GM19351 (cell line): ENCODE measurements around the gene COL15A1.
A peak's percentile ranks its signal among the peaks of the same experiment; 100 is the strongest.

Experiments used
- ATAC-seq: cut with Tn5 transposase; IDR thresholded peaks from one replicate; pipeline ENCODE4 v1.9.1; 2021; ENCODE audit warnings: mild to moderate bottlenecking, moderate library complexity; ENCODE audit not compliant: unreplicated experiment

The COL15A1 gene

DNA sequence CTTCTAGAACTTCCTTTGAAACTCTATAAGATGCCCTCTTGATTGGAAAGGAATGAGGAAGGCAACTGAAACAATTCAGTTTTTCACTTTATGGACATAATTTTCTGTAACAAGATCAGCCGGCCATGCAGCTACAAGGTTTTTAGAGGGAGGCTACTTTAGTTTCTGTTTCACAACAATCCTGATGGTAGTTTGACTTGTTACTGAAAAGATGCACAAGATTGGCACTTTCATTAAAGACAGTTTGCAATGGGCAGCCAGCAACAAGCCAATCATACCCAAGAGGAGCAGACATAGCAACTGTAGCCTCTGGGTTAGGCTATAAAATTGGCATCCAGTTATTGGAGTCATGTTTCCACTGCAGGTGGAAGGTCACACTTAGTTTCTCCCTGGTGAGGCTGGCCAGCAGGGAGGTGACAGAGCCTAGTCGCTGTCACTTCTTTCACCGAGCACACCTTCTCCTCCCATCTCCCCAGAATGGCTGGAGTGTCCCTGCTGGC is 87.0 kb downstream of the COL15A1 start:
- ATAC-seq, result no peak

DNA sequence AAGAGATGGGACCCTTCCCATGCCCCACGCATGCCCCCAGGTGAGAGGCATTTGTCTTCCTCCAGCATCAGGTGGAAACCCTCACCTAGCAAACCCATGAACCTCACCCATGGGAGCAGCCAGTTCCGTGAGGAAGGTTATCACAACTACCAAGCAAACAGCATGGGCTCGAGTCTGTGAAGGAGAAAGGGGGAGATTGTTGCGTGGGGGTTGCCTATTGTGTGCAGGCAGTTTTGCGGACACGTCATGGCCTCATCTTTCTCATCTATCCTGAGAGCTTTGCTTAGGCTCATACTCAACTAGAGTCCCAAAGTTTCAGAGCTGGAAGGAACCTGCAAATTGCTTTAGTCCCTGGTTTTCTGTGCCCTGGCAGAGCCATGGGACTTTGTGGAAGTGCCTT is 87.6 kb downstream of the COL15A1 start:
- no peak for ATAC-seq

DNA sequence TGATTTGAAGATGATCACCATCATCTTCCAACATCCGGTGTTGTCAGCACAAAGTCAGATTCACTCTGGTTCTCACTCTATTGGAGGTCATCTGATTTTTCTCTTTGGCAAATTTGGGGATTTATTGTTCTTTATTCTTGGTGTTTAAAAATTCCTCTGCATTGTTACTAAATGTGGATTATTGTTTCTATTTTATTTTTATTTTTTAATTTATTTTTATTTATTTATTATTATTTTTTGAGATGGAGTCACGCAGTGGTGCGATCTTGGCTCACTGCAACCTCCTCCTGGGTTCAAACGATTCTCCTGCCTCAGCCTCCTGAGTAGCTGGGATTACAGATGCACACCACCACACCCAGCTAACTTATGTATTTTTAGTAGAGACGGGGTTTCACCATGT is 88.3 kb downstream of the COL15A1 start:
- ATAC-seq, result no peak

DNA sequence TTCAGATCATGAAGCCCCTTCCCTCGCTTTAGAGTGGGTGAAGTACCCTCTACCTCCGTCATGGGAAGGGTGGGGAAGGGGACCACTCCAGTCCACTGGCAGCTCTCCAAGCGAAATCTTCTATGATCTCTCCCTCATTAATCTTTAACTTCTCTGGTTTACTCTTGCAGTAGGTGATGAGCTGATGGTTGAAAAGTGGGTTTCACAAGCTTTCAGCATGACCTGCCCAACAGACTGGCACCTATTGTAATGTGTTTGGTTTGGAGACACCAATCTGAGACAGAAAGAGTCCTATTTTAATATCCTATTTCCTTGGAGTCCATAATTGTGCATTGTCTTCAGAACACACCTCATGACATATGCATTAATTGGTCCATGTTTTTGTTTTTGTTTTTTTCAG is 90.4 kb downstream of the COL15A1 start:
- no peak for ATAC-seq

DNA sequence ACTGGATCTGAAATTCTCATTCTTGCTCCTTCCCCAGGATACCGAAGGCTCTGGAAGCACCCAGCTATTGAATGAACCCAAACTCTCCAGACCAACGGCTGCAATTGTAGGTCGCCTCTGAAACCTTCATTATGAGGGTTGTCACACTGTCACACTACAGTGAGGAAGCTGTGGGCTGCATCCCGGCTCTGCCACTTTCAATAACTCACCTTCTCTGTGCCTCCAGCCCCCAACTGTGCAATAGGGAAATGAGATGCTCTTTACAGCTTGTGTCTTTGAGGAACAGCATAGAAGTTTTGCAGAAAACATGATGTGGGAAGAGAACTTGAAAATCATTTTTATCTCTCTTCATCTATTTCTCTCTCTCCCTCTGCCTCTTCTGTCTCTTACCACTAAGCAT is 91.6 kb downstream of the COL15A1 start:
- no peak for ATAC-seq

DNA sequence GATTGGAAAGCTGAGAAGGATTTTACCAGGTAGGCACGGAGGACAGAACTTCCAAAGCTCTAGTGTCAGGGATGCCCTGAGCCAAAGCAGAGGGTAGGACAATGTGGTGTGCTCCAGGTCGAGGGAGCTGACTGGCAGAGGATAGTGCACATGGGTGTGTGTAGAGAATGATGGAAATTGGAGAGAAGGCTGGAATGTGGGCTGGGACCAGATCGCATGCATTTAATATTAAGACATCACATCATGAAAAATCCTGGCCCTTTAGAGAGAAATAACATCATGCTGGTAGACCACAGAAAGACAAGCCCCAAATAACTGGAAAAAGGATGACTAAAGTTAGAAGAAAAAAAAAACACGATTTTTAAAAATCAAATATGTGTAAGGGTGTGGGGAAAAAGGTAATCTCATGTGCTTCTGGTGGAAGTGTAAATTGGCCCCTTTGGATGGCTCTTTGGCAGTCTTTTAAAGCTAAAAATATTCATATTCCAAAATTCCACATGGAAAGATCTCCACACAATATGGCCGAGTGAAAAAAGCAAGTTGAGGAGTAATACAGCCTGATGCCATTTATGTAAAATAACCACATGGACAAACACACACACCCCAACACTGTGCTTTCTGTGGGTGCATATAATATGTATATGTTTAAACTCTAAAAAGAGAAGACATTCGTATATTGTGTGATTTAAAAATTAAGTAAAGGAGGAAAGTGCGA is 94.2 kb downstream of the COL15A1 start:
- no peak for ATAC-seq

DNA sequence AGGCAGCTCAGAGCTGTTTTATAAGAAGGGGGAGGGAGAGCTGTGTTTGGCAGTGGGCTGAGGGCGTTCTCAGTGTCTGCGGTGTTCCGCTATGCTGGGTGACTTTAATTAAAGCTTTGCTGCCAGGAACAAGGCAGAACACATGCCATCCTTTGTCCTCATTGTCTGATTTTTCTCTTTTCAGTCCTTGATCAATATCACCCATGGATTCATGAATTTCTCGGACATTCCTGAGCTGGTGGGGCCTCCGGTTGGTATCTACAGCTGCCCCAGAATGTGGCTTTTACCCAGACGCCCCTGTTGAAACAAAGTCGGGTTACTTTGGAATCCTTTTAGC is 94.7 kb downstream of the COL15A1 start:
- no peak for ATAC-seq

DNA sequence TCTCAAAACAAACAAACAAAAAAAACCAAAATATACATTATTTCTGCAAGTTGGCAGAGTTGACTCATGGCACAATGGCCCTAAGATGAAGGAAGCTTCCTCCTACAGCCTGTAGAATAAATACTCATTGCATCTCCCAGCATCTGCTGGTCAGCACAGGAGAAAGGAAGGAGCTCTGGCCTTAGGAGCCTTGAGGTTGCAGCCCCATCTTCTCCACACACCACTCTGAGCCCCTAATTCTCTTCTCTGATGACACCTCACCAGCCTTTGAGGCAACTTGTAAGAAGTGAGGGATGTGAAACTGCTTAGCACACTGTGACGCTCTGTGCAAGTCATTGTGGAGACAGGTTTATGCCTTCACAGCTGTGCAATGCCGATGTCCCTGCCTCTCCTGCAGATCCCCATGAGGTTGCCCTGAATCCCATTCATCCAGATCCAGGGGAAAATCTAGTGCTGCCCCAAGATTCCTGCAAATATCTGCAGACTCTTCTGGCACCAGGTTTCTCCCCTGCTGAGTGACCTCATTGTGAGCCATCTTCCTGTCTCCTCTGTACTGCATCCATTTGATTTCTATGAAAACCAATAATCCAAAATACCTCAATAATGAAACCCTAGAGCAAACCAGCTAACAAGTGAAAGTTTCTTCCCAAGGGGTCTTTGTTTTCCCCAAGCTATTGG is 95.9 kb downstream of the COL15A1 start:
- ATAC-seq, result peak; percentile 93

DNA sequence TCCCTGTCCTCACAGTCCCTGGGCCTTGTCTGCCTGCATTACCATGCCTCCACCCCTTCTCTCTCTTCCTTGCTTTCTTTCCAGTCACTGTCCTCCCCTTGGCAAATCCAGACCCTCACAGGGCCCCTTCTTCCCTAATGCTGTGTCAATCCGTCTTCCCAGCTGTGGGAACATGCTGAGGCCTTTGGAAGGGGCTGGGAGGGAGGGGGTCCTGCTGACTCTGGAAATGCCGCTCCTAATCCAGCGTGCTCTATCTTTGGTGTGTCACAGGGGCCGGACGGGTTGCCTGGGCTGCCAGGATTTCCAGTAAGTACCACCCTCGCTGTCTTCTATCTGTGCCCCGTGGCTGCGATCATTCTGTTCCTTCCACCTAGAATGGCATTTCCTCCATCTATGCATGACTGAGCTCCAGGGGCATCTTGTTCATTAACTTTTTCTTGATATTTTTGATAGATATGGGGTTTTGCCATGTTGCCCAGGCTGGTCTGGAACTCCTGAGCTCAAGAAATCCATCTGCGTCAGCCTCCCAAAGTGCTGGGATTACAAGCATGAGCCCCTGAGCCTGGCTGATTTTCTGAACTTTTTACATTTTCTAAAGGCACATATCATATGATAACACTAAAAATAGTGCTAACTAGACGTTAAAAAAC is 96.7 kb downstream of the COL15A1 start:
- ATAC-seq, result no peak

DNA sequence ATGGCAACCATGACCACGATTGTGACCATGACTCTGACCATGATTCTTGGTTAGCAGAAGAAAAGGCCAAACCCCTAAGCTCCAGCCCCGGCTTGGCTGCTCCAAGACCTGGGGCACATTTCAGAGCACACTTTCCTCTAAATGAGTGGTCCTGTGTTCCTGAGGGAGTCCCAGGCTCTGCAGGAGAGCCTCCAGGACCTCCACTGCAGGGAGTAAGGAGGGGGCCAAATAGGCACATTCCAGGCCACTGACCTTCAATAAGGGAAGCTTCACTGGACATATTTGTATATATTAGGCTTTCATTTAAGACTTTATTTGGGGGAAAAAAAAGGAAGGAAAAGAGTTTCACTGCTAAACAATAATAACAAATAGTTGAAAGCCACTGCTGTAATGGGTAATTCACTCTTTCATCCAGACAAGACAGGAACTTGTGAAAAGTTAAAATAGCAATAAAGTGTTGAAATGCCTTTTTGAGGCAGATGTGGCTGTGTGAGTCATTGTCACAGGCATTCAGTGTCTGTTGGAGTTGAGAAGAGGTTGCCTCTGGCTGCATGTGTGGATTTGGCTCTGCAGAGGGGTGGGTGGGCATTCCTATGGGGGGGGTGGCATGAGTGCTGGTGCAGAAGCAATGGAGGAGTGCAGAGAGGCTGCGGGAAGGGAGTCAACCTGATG is 97.3 kb downstream of the COL15A1 start:
- ATAC-seq, result no peak

DNA sequence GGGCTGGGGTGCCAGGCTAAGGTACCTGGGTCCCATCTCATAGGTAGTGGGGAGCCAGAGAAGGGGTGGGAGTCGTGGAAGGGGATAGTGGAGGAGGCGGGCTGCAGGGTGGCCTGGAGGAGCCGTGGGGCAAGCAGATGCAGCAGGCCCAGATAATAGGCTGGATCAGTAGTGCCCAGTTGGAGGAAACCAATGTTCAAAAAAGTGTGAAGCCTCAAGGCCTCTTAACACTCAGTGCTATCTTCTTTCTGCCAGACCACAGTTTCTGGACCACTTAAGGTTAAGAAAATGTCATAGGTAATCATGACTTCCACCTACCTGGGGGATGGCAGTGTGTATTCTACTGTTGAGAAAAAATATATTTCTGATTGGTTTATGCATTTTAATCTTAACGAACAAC is 97.9 kb downstream of the COL15A1 start:
- ATAC-seq, result no peak

DNA sequence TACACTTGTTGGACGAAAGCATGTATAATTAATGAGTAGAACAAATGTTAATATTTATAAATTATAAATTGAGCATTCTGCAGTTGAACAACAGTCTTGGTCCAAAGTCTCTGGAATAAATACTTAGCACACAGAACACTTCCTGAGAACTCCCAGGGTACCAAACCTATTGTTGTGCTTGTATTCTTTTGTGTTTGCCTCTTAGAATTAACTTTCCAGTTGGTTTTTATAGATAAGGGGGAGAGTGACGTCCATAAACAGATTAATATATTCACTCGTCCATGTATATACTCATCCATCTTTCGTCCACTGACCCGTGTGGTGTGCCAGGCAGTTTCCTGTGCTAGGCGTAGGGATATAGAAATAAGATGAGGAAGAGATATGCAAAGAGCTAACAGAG is 98.9 kb downstream of the COL15A1 start:
- no peak for ATAC-seq

DNA sequence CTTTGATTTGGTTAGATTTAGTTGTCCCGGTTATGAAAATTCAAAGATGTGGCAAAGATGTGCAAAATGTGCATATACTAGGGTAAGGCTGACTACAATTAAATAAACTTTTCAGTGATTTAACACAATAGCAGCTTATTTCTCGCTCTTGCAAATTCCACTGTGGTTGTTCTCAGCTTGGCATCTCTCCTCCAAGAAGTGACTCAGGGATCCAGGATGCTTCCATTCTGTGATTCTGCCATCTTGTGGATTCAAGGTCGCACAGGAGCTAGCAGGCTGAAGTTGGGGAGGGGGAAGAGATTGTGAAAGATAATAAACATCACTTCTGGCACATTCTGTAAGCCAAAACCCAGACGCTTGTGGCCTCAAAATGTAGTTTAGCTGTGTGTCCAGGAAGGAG is 101.1 kb downstream of the COL15A1 start:
- no peak for ATAC-seq

DNA sequence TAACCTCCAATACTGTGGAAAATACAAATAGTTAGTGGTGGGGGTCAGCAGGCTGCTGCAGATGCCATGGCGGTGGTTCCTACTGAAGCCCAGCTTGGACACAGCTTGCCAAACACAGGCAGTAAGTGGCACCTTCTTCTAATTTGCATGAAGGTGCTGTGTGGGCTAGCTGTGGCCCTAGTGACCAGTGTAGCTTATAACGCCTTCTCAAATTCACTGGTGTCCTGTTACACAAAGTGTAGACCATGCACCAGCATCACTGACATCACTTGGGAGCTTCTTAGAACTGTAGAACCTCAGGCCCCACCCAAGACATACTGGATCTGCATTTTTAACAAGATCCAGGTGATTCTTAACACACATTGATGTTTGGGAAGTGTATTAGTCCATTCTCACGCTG is 102.4 kb downstream of the COL15A1 start:
- ATAC-seq, result no peak

DNA sequence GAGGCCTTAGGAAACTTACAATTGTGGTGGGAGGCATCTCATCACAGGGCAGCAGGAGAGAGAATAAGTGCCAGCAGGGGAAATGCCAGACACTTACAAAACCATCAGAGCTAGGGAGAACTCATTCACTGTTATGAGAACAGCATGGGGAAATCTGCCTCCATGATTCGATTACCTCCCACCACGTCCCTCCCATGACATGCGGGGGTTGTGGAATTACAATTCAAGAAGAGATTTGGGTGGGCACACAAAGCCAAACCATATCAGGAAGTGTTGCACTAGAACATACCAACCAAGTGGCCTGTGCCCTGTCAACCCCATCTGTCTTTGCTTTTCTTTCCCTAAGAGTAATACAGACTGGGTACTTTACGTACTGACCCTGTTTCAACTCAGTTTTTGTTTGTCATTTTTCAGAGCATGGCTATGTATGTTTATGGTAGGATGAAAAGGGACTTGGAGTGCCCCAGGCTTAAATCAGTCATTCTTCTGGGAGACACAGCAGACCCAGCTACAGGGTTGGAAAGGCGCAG is 102.9 kb downstream of the COL15A1 start:
- ATAC-seq, result no peak

DNA sequence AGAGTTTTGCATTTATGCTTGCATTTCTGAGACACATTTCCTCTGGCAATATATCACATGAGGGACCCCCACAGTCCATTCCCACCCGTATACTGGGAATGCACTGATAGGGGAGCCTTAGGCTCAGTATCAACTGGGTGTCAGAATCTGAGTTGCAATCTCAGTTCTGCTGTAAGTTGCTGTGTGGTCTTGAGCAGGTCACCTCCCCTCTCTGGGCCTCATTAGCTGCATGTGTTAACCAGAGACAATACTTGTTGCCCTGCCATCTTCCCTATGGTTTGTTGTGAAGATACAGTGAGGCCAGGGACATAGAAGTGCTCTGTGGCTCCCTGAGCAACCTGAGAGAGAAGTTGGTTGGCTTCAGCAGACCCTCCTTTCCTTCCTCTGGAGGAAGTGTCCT is 105.5 kb downstream of the COL15A1 start:
- ATAC-seq, result no peak

DNA sequence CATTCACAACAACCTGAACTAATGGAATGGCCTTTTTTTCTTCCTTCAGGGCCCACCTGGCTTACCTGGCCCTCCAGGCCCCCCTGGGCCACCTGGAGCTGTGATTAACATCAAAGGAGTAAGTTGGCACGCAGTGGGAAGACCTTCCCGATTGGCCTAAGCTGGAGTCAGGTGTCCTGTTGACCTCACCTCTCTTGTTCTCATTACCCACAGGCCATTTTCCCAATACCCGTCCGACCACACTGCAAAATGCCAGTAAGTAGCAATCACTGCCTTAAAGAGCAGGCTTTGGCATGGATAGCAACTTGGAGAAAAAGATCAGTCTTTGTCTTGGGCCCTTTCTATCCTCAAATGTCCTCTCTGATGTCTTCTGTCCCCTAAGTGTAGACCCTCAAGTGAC is 105.9 kb downstream of the COL15A1 start:
- no peak for ATAC-seq

DNA sequence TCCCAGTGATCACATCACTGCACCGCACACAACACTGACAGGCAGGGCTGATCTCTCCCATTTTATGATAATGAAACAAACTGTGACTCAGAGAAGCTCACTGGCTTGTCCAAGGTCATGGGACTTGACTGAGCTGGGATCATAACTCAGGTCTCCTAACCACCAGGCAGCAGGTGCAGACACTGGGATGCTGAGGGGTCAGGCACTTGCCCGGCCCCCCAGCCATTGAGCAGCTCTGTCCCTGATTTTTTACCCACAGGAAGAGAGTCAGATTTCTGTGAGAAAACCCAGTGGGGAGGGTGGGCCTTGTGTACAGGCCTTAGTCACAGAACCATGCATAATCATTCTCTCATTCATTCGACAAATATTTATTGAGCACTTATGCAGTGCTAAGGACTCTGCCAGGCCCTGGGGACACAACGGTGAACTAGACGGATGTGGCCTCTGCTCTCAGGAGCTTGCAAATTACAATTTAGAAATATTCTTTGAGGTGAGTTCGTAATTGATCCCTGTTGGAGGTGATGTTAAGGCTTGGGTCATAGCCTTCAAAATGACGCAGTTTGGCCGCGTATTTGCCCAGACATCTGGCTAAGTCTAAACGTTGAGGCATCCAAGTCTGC is 106.7 kb downstream of the COL15A1 start:
- ATAC-seq, result no peak

DNA sequence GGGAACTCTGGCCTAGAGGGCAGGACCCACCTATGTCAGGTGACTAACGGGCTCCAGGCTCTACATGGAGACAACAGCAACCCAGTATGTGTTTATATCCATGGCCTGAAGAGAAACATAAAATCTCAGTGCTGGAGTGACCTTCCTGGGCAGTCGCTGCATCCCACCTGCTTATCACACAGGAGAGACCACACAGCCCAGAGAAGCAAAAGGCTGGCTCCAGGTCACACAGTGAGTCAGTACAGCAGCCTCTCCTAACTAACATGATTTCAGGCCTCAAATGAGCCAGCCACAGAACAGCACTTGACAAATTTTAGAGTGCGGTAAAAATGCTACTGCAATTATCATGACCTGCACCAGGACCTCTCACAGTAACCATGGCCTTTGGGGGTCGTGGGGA is 107.2 kb downstream of the COL15A1 start:
- no peak for ATAC-seq

DNA sequence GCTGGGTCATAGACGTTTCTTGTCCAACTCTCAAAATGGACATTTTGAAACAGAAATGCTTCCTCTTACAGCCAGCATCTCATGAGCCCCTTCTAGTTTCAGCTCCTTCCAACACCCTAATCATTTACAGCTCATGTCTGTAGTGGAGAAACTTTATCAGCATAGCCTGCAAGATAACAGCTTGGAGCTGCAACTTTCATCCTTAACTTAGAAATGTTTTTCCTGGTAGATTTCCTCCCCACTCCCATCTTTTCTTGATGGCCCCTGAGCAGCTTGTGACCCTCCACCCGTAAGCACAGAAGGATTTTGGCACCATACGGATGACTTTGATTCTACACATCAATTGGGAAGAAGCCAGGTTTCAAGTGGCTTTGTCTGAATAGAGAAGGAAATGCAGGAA is 107.7 kb downstream of the COL15A1 start:
- ATAC-seq, result no peak

DNA sequence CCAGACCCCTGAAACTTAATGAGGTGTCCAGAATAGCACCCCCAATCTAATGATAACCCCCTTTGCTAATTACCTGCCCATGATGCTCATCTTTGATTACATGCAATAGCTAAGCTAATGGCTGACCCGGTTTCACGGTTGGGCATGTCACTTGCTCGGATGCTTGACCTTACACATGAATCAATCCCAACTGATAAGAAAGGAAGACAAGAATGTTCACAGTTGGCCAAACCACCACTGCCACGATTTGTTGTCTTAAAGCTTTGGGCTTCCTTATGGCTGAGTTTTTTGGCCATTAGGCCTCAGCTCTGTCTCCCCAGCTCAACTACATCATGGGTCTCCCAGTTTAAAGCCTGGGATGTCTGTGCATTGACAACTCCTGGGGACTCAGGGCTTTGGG is 108.1 kb downstream of the COL15A1 start:
- no peak for ATAC-seq
